Transverse colon (tissue), 4 donors: ENCODE data around the gene CRYGS.

ENCODE experiments used
- CTCF ChIP-seq, 5 experiments: fragments of 200-600 bp in 3 of 5; fragments of 450-650 bp in 2 of 5; sonication (generic) in 3 of 5; IDR thresholded peaks; 1 replicate in 2 of 5; 2 replicates in 3 of 5; pipeline ENCODE4 v1.5.1; 2016 to 2017; ENCODE audit warnings: antibody characterized with exemption in 5 of 5, inconsistent platforms in 3 of 5, mild to moderate bottlenecking in 2 of 5, moderate library complexity in 1 of 5
- EP300 ChIP-seq: sonication (generic); formaldehyde crosslinking; IDR thresholded peaks from one replicate; pipeline ENCODE4 v1.6.1; 2017; ENCODE audit warnings: antibody characterized with exemption, low read depth
- POLR2A ChIP-seq: fragments of 450-650 bp; IDR thresholded peaks from one replicate; pipeline ENCODE4 v1.6.1; 2016; ENCODE audit warnings: antibody characterized with exemption, mild to moderate bottlenecking, moderate library complexity
- POLR2AphosphoS5 ChIP-seq, 3 donors: sonication (generic); formaldehyde crosslinking; IDR thresholded peaks; one replicate each; pipeline ENCODE4 v1.6.1; 2016; ENCODE audit warnings: antibody characterized with exemption in 3 of 3

- TF ChIP-seq EP300 (no peak), CTCF (IDR thresholded peaks at IDR 0.05) (no peak), POLR2AphosphoS5 (IDR thresholded peaks at IDR 0.05) (no peak), POLR2A (no peak)
Measured at GRCh38 chr3:186590580-186591295, 46.6 kb upstream of the CRYGS start.
